OCI-LY7 (cell line): ENCODE measurements around the gene XRCC4. TPM values are rescaled to one million over a fixed set of nuclear protein-coding genes. Genes with fewer than 3 reads are reported as not detected.

Experiments used
- BruUV-seq: library from RNA; stranded (reverse); fragments of 400-500 nt; replicated peaks from 2 replicates; lab custom pipeline; 2021; lab: Mats Ljungman, UMichigan
- CTCF ChIA-PET: fragments of 300-600 bp; sonication (Branson Sonifier 250); formaldehyde crosslinking; loops from one replicate; lab custom pipeline; 2022; ENCODE audit warnings: antibody characterized with exemption; ENCODE audit not compliant: unreplicated experiment; lab: Charles Lee
- POLR2A ChIA-PET: fragments of 300-600 bp; sonication (Branson Sonifier 250); formaldehyde crosslinking; loops from one replicate; lab custom pipeline; 2022; ENCODE audit warnings: antibody characterized with exemption; lab: Charles Lee
- DNase-seq: peaks from one replicate; pipeline ENCODE4 v3.0.0-alpha.2; 2015; ENCODE audit warnings: low spot score
- H2AFZ ChIP-seq: fragments of 200-600 bp; sonication (generic), shearing (Covaris generic); 2 replicates; pipeline ENCODE4 v1.6.1; 2014; ENCODE audit warnings: mild to moderate bottlenecking, antibody characterized with exemption, low read length, moderate library complexity
- H3K27ac ChIP-seq: fragments of 200-600 bp; sonication (generic); 2 replicates; pipeline ENCODE4 v1.5.1; 2014; ENCODE audit warnings: mixed run types, low read depth, mild to moderate bottlenecking, moderate library complexity, low read length, inconsistent platforms; ENCODE audit not compliant: poor library complexity, severe bottlenecking
- H3K36me3 ChIP-seq: fragments of 200-600 bp; sonication (generic); 2 replicates; pipeline ENCODE4 v1.6.1; 2014; ENCODE audit warnings: mild to moderate bottlenecking, antibody characterized with exemption, low read length, moderate library complexity, mixed read lengths; ENCODE audit not compliant: insufficient read depth
- H3K4me1 ChIP-seq: fragments of 200-600 bp; sonication (generic); 2 replicates; pipeline ENCODE4 v1.5.1; 2014; ENCODE audit warnings: mild to moderate bottlenecking, low read length; ENCODE audit not compliant: insufficient read depth, poor library complexity, severe bottlenecking
- H3K4me2 ChIP-seq: fragments of 200-600 bp; sonication (generic); 2 replicates; pipeline ENCODE4 v1.6.1; 2014; ENCODE audit warnings: mild to moderate bottlenecking, low read length
- H3K4me3 ChIP-seq: fragments of 200-600 bp; sonication (generic); 2 replicates; pipeline ENCODE4 v1.5.1; 2014; ENCODE audit warnings: mild to moderate bottlenecking, low read depth, low read length; ENCODE audit not compliant: poor library complexity, severe bottlenecking
- H3K79me2 ChIP-seq: fragments of 200-600 bp; sonication (generic); 2 replicates; pipeline ENCODE4 v1.6.1; 2016; ENCODE audit warnings: low read depth, mild to moderate bottlenecking, low read length, moderate library complexity, mixed read lengths; ENCODE audit not compliant: insufficient read depth
- H3K9me2 ChIP-seq: fragments of 200-600 bp; sonication (generic); 2 replicates; pipeline ENCODE4 v1.6.1; 2016; ENCODE audit warnings: mild to moderate bottlenecking, low read length, mixed read lengths; ENCODE audit not compliant: insufficient read depth
- H3K9me3 ChIP-seq: fragments of 200-600 bp; sonication (generic); 2 replicates; pipeline ENCODE4 v1.6.1; 2014; ENCODE audit warnings: mild to moderate bottlenecking, mixed run types, low read length, mixed read lengths
- H4K20me1 ChIP-seq: fragments of 200-600 bp; sonication (generic); 2 replicates; pipeline ENCODE4 v1.6.1; 2014; ENCODE audit warnings: mild to moderate bottlenecking, antibody characterized with exemption, low read length, moderate library complexity, mixed read lengths; ENCODE audit not compliant: insufficient read depth
- EZH2phosphoT487 ChIP-seq: fragments of 200-600 bp; sonication (generic); IDR thresholded peaks from 2 replicates; pipeline ENCODE4 v1.6.1; 2018; ENCODE audit warnings: low read depth, borderline replicate concordance, mild to moderate bottlenecking, mixed run types, antibody characterized with exemption, low read length, moderate library complexity, mixed read lengths
- intact Hi-C: fragments of 100-400 bp; cut with micrococcal nuclease; formaldehyde crosslinking; loops from one replicate; pipeline ENCODE4 v1.10.0; 2022; ENCODE audit not compliant: unreplicated experiment
- total RNA-seq, 2 experiments: library from RNA; depleted of rRNA in 1 of 2; stranded (reverse); fragments of >200 nt in 1 of 2; shearing (Covaris generic) in 1 of 2; gene quantifications; 2 replicates each; pipeline ENCODE4 v1.2.3, GENCODE V29; 2014 to 2022
- TF ChIP-seq, protein P1 (sequence below): fragments of 200-600 bp; sonication (generic); conservative IDR thresholded peaks from 2 replicates; pipeline ENCODE4 v1.5.1; 2014; ENCODE audit warnings: mild to moderate bottlenecking, antibody characterized with exemption, low read length, moderate library complexity, mixed read lengths

The XRCC4 gene
- total RNA-seq, 2 experiments from 2014 or later = 14.5 to 23.3 TPM

DNA sequence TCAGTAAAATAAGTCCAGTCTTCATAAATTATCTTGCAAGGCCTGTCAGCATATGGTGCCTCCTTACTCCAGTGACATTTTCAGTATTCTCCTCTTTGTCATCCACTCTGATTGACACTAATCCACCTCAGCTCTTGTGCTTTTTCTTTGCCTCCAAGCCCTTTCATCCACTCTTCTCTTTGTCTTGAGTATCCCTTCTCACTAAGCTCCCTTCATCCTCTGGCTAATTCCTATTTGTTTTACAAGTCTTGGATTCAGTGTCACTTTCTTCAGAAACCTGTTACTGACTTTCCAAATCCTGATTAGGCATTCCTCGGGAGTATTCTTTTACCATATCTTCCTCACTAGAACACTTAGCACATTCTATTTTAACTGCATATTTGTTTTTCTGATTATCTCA, 293.6 kb downstream of the XRCC4 start:
- Histone ChIP-seq H3K36me3 (no peaks in the 10 kb centered on the region), H3K27ac (no peak overlapping the region), H3K9me3 (no peaks in the 10 kb centered on the region), H3K4me1 (no peaks in the 10 kb centered on the region), H3K79me2 (no peaks in the 10 kb centered on the region), H3K4me2 (no peak overlapping the region), H2AFZ (no peak overlapping the region), H3K9me2 (no peaks in the 10 kb centered on the region), H4K20me1 (no peaks in the 10 kb centered on the region), H3K4me3 (no peak overlapping the region)
- TF ChIP-seq, protein P1, sequence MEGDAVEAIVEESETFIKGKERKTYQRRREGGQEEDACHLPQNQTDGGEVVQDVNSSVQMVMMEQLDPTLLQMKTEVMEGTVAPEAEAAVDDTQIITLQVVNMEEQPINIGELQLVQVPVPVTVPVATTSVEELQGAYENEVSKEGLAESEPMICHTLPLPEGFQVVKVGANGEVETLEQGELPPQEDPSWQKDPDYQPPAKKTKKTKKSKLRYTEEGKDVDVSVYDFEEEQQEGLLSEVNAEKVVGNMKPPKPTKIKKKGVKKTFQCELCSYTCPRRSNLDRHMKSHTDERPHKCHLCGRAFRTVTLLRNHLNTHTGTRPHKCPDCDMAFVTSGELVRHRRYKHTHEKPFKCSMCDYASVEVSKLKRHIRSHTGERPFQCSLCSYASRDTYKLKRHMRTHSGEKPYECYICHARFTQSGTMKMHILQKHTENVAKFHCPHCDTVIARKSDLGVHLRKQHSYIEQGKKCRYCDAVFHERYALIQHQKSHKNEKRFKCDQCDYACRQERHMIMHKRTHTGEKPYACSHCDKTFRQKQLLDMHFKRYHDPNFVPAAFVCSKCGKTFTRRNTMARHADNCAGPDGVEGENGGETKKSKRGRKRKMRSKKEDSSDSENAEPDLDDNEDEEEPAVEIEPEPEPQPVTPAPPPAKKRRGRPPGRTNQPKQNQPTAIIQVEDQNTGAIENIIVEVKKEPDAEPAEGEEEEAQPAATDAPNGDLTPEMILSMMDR = no peak
- no peak for TF ChIP-seq EZH2phosphoT487
- BruUV-seq = no TSS peak
- CTCF ChIA-PET = no interaction called here
- no peak for DNase-seq
- intact Hi-C loops = no loop called here
- POLR2A ChIA-PET = no interaction called here

GRCh38 chr5:83371726-83372125, 294.4 kb downstream of the XRCC4 start:
- Histone ChIP-seq H3K9me2 (no peaks in the 10 kb centered on the region), H3K79me2 (no peaks in the 10 kb centered on the region), H2AFZ (no peak overlapping the region), H4K20me1 (no peaks in the 10 kb centered on the region), H3K4me3 (no peak overlapping the region), H3K9me3 (no peaks in the 10 kb centered on the region), H3K27ac (no peak overlapping the region), H3K36me3 (no peaks in the 10 kb centered on the region), H3K4me2 (no peak overlapping the region), H3K4me1 (no peaks in the 10 kb centered on the region)
- TF ChIP-seq, protein P1 = no peak
- TF ChIP-seq EZH2phosphoT487 = no peak
- no TSS peak for BruUV-seq
- ChIA-PET POLR2A (interaction anchor here (0.6 kb wide), 1 partner anchor 138 kb away, joined by 4 read pairs; no protein-coding TSS in a partner anchor), CTCF (no interaction called here)
- DNase-seq = no peak
- intact Hi-C loops = no loop called here

- no peaks in the 10 kb centered on the region for H4K20me1 ChIP-seq
- H3K79me2 ChIP-seq = no peaks in the 10 kb centered on the region
- H3K27ac ChIP-seq = no peak overlapping the region
- H3K9me3 ChIP-seq = no peaks in the 10 kb centered on the region
- H3K4me2 ChIP-seq = no peak overlapping the region
- POLR2A ChIA-PET = no interaction called here
- DNase-seq = no peak
- H3K4me3 ChIP-seq = no peak overlapping the region
- no peaks in the 10 kb centered on the region for H3K4me1 ChIP-seq
- intact Hi-C loops = no loop called here
- H2AFZ ChIP-seq = no peak overlapping the region
- CTCF ChIA-PET = no interaction called here
- H3K9me2 ChIP-seq = no peaks in the 10 kb centered on the region
- TF ChIP-seq, protein P1 = no peak
- TF ChIP-seq EZH2phosphoT487 = no peak
- no peaks in the 10 kb centered on the region for H3K36me3 ChIP-seq
- BruUV-seq = no TSS peak
These were observed 297.2 kb downstream of the XRCC4 start for GRCh38 chr5:83374547-83374946.
